ENCODE measurements around the gene TMEM59L.
"Not testable (repeated sequence)": the region's sequence is repeated elsewhere in the genome, so short reads cannot be mapped to it uniquely, and the experiment has no call there.

Gene TMEM59L

DNA sequence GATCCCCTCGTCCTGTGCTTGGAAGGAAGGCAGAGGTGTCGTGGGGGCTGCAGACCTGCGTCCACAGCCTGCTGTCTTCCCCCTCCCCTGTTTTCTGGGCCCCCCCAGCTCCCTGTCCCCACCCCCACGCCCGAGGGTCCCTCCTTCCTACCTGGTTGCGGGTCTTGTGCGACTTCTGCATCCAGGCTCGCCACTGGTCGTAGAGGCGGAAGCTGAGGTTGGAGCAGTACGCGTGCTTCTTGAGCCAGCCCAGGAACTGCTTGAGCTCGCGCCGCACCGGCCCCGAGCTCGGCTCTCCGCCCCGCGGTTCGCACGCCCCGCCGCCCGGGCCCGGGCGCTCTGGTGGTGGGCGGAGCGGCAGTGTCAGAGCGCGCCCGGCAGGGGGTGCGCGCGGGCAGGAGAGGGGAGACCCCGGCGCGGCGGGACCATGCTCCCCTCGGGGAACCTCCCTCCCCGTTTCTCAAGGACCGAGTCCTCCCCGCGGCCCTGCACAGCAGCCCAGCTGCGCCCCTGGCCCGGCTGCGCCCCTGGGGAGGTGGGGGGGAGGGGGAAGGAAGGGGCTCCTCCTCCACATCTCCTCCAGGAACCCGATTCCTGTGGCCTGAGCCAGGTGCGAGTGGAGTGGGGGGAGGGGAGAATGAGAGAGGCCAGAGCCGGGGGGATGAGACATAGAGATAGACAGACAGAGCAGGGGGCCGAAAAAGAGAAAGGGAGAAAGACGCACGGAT is 18.4 kb upstream of the TMEM59L start:
- DNase-seq, result peak; percentile 88

DNA sequence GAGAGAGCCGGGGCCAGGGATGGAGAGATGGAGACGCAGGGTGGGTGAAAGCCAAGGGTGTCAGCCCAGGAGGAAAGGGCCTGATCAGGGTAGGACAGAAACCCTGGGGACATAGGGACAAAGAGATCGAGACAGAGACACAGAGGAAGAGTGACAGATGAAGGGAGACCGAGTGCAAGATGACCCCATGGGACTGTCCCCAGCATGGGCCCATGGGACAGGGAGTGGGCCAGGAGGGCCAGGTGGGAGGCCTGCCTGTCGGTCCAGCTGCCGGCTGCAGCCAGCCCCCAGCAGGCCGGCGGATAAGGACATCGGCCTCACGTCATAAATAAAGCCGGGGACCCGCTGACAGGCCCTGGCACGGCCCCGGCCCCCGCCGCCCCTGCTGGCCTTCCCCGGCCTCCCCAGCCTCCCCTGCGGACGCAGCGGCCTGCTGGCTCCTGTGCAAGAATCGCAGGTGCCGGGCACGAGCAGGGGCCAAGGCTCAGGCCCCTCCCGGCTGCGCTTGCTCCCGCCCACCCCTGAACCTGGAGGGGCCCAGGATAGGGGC is 17.8 kb upstream of the TMEM59L start:
- DNase-seq, result no peak

DNA sequence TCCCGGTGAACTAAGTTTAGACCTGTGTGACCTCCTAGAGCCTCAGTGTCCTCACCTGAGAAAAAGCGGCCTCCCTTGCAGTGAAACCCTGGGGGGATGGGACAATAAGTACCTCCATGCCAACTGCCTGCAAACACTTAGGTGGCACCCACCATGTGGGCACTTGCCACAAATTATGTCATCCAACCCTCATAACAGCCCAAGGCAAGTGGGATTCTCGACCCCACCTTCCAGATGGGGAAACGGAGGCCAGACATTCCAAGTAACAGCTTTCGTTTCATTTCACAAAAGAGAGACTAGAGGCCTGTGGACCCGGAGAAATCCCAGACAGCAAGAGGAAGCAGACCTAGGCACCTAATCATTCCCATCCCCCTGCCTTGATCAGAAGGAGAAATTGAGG is 17.2 kb upstream of the TMEM59L start:
- no peak for DNase-seq

DNA sequence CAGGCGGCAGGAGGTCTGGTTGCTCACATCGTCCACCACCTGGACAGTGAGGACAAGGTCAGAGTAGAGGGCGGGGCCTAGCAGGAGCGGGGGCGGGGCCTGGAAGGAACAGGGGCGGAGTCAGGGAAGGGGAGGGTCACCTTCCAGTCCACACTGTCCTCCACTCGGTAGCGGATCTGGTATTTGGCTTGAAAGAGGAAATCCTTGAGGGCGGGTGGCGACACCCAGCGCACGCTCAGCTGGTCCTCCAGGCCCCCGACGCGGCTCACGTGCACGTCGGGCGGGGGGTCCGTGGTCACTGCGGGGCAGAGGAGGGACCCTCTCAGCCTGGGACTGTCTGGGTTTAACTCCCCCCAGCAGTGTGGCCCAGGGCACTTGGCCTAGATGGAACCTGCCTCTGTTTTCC is 15.9 kb upstream of the TMEM59L start:
- DNase-seq, result no peak

DNA sequence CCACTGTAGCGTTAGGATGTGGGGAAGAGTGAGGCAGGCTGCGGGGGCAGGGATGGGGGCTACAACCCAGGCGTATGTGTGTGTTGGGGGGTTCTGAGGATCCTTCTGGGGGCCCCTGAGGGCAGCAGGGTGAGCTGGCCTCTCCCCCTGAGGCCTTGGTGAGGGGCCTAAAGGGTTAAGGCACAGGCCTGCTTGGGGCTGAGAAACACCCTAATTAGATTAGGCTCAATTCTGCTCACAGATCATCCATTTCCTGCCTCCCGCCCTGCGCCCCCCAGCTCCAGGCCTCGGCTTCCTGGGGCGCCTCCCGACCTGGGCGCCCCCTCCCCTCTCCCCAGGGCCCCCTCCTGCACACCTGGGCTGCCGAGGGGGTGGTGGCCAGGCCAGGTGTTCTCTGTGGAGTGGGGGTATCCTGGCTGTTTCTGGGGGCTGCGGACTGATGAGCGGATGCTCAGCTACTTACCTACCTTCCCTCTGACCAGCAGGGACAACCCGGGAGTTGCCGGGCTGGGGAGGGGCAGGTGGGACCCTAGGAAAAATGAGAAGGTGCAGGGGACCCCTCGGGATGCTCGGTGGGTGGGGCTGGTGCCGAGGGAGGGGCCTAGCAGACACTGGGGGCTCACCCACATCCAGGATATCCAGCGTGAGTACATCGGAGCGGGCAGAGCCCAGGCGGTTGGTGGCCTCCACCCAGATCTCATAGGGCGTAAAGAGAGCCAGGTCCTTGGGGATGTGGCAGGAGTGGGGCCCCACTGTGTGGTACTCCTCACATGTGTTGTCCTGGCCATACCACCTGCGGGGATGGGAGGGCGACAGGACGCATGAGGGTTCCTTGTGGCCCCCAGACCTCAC is 14.6 kb upstream of the TMEM59L start:
- no peak for DNase-seq

DNA sequence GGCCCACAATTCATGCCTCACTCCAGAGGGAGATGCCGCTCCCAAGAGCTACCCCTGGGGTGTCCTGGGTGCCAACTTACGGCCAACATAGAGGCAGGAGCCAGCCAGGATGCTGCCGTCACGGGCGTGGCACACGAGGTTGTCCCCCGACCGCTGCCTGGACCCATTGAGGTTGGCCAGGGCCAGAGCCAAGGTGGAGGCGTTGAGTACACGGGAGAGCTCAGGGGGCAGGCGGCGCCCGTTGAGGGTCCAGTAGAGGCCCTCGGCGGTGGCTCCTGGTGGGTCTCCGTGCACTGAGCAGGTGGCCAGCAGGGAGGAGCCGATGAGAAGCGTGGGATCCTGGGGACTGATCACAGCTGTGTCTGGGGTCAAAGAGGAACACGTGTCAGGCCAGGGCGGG is 13.2 kb upstream of the TMEM59L start:
- no peak for DNase-seq

DNA sequence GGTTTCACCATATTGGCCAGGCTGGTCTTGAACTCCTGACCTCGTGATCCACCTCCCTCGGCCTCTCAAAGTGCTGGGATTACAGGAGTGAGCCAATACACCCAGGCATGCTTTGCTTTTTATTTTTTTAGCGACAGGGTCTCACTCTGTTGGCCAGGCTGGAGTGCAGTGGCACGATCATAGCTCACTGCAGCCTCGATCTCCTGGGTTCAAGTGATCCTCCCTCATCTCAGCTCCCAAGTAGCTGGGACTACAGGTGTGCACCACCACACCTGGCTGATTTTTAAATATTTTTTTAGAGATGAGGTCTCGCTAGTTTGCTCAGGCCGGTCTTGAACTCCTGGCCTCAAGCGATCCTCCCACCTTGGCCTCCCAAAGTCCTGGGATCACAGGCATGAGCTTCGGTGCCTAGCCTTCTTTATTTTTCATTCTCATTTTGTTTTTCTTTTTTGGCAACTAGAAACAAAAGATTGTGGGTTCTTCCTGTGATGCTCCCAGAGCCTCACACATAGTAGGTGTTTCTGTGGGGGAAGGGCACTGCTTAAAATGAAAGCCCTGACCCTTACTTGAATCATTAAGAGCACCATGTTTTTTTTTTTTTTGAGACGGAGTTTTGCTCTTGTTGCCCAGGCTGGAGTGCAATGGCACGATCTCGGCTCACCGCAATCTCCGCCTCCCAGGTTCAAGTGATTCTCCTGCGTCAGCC is 11.8 kb upstream of the TMEM59L start:
- not testable (repeated sequence) for DNase-seq

DNA sequence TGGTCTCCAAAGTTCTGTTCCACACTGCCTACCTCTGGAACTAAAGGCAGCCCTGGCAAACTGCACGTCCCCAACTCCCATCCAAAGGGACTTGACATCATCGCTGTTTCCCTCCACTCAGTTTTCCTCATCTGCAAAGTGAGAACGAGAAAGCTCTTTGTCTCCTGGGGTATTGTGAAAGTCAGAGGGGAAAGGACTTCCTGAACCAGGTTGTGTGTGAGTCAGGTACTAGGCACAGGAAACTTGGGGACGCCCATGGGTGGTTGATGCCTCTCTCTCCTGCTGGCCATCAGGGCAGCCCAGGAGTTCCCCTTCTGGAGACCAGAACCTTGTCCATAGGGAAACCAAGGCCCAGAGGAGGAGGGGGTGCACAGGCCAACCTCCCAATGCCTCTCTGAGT is 10.8 kb upstream of the TMEM59L start:
- no peak for DNase-seq

DNA sequence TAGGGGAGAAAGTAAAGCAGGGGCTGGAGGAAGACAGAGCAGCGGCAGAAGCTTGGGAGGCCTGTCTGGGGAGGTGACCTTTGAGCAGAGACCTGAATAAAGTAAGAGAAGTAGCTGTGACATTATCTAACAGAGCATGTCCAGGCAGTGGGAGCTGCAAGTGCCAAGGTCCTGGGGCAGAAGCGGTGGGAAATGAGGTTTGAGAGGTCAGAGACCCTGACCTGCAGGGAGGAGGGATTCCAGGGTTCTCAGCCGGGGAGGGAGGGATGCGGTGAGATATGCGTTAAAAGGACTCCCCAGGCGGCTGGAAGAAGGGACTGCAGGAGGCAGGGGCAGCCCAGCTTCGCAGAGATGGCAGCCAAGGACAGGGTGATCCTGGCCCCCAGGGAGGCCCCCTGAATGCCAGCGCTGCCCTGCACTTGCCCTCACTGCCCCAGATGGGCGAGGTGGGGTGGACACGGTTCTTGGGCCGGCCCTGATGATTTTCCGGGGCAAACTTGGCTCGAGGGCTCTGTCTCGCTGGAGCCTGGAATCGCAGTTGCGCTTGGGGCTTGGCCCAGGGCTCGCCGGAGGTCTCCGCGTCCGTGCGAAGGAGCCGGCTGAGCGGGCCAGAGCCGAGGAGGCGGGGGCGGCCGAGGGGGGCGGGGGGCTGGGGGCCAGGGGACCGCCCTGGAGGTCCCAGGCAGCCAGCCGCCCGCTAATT is 9.3 kb upstream of the TMEM59L start:
- peak; percentile 59 for DNase-seq

DNA sequence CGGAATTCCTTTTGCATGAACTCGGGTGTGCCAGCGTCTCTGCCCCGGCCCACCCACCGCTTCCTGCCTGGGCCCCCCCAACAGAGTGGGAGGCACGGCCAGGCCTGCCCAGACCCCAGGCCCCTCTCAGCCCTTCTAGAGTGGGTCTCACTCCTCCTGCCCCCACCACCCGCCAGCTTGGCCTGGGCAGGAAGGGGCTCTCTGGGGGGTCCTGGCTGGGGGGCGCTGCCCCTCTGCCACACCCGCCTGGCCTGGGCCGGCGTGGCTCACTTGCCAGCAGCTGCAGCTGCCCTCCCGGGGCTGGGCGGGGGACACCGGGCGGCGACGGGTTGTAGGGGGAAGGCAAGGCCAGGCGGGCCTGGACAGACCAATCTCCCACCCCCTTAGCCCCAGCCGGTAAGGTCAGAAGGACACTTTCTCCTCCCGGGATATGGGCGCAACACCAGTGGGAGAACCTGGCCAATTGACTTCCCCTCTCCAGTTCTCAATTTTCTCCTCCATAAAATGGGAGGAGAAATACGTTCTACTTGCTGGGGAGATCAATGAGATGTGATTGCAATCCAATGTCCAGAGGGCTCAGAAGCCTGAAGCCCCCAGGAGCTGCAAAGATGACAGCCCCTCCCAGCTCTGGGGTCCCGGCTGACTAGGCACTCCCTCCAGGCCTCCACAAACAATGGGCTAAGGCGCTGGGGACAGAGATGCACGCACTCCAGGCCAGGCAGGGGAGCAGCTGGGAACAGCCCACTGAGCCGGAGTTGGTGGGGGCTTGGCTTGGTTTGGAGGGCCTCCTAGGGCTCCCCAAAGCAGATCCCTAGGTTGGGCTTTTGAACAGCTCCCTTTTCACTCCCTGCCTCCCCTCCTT is 8.5 kb upstream of the TMEM59L start:
- no peak for DNase-seq

DNA sequence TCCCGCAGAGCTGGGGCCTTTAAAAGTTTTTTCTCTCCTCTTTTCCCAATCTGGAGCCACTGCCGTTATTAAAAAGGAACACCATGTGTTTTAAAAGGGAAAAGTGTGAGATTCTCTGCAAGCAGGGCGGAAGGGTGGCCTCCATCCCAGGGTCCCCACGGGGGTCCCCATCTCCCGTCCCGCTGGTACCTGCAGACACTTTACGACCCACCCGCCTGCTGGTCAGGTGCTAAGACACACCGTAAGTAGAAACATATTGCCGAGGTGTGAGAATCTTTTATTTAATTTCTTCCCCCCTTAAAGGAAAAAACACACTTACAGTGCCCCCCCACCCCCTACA is 7.9 kb upstream of the TMEM59L start:
- DNase-seq, result no peak

DNA sequence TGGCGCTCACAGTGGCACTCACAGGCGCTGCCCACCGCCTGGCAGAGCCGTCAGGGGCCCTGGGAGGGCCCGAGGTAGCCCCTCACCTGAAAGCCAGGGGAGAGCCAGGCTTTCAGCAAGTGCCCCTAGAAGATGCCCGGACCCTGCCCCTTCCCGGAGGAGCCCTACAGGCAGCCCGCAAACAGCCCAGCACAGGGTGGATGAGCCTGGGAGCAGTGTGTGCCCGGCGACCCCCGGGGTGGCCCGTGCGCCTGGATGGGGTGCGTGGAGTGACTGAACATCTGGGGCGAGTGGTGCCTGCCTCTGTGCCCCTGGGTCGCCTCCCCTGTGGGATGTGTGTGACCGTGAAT is 7.5 kb upstream of the TMEM59L start:
- DNase-seq, result no peak

DNA sequence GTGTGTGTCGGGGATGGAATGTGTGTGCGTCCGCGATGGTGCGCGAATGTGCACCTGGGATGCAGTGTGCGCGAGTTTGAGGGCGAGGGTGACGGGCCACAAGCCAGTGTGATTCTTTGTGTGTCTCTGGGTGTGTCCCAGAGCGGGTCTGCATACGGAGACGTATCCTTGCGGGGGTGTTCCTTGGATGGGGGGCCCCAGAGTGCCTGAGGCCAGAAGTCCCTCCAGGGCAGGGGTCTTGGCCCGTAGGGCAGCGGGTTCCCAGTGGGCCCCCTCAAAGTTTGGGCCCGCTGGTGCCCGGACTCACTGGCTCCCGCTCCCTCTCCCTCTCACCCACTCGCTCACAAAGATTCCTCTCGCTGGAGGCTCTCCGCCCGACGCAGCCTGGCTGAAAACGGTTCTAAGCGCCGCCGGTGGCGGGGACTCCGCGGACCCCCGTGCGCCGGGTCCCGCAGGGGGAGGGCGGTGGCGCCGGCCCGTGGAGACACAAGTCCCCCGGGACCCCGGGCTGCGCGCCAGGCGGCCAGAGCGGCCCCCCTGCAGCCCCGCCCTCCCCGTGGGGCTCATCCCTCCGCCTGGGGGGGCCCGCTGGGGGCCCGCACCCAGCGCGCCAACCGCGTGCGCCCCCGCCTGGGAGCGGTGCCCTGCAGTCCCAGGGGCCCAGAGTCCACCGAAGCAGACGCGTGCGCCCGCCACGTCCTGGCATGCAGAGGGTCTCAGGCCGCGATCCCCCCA is 7.0 kb upstream of the TMEM59L start:
- DNase-seq, result no peak

DNA sequence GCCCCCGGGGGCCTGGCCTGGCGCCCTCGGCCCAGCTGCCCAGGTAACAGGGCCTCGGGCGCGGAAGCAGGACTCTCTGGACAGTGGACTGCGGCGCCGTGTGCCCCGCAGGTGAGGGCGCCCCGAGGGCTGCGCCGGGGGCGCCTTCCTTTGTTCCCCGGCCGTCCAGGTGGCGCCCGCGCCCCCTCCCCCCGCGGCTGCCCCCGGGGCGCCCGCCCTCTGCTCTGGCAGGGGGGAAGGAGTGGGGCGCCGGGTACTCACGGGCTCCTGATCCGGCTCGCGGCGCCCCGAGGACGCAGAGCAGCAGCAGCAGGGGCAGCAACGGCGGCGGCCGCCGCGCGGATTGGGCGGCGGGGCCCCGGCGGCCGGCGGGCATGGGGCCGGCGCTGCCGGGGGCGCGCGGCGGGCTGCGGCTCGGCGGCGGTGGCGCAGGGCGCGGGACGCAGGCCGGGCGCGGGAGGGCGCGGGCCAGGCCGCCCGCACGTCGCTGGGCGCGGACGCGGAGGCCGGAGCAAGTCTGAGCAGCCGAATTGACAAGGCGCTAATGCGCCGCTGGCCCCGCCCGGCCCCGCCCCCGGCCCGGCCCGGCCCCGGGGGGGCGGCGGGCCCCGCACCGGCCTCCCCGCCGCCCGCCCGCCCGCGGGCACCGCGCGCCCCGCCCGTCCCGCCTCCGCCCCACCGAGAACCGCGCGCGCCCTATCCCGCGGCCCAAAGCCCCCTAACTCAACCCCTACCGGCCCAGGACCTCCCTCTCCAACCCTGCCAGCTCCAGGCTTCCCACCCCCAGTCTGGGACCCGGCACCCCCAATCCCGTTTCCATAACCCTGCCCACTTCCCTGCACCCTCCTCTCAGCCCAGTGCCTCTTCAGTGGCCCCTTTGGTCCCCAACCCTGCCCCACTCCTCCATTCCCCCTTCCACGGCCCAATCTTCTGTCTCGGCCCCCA is 6.1 kb upstream of the TMEM59L start, which contains the start of gene CRLF1:
Gene CRLF1, minus strand, starts transcription at position 519 of the 945 bp plus-strand sequence. Its CDS starts 143 bp downstream, at position 376.
- DNase-seq, result no peak

DNA sequence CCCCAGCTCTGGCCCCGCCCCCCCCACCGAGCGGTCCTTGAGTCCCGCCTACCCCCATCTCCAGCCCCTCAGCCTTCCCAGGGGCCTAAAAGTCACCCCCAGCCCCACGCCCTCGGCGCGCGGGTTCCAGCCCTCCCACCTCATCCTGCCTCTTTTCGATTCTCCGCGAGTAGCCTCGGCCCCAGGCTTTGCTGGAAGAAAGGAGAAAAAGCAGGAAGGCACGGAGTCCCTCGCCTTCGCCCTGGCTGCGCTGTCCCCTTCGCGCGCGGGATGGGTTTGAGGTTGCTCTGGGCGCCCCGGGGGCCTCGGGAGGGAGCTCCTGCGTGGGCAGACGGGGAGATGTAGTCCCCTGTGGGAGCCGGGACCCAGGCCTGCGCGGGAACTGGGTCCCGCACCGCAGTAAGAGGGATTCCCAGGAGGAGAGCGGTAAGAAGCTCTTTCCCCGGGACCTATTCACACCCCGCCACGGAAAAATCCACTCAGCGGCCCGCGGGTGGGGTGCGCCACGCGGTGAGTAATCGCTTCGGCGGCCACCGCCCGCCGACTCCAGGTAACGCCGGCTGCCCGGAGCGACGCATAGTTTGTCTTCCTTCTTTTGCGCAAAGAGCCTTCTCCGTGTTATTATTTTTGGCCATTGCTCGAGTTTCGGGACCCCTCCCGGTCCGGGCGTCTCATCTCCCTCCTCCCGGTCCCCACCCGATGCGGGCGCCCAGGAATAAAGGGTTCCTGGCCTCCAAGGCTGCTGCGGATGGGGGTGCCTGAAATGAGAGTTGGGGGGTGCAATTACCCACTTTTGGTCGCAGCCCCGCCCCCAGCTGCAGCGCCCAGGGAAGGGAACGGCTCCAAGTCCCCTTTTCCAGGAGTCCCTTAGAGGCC is 5.2 kb upstream of the TMEM59L start:
- DNase-seq, result no peak

DNA sequence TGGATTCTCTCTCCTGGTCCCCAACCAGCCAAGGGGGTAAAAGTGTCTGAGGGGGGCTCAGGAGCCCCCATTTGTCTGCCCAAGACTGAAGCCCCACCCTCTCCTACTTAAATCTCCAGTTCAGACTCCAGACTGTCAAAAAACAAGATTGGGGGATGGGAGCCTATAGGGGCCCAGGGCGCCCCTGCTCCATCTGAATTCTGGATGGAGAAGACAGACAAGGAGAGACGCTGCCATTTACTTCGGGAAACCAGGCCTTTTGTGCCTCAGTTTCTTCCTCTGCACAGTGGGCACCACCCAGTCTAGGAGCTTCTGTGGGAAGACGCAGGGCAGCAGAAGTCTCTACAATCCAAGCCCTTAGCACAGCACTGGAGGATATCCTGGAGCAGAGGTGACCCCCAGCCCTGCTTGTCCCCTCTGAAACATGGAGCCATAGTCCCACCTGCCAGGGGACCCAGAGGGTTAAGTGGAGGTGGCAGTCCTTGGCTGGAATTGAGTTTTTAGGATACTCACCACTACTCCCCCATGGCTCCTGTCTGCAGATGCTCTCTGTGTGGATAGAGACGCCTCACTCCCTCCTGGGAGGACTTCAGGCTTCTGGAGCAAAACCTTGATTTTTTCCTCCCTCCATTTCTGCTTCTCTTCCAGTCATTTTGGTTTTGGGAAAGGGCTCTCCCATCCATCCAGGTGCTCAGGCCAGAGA is 4.4 kb upstream of the TMEM59L start:
- no peak for DNase-seq

DNA sequence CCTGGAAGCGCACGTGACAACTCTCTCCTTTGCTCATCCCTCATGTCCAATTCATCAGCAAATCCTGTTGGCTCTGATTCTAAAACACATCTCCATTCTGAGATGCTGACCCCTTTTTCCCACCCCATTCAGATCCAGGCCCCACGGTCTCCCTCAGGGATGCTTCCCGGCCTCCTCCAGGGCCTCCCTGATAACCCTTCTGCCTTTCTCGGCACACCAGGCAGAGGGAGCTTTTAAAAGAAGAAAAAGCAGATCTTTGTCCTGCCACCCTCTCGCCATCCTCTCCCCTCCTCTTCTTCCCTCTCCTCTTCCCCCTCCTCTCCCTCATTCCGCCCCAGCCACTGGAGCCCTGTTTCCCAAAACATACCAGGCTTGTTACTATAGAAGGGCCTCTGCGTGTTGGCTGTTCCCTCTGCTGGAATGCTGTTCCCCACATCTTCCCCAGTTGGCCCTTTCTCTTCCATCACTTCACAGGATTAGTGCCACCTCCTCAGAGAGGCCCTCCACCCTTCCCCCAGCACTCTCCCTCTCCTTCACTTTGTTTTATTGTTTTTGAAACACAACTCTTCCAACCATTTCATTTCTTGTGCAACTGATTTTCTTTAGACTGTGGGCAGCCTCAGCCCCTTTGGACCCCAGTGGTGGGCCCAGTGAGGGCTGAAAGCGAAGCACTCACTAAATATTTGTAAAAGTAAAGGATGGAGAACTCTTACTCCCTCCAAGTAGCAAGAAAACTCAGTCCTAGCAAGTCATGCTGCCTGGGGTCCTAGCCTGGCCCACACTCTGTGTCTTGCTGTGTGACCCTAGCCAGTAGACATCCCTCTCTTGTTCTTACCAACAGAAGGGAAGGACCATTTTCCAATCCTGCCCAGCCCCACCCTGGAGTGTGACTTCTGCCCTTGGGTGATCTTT is 3.6 kb upstream of the TMEM59L start:
- no peak for DNase-seq
